ENCODE measurements around the gene P2RY1.
"Not testable (repeated sequence)": the region's sequence is repeated elsewhere in the genome, so short reads cannot be mapped to it uniquely, and the experiment has no call there.

The P2RY1 gene

DNA sequence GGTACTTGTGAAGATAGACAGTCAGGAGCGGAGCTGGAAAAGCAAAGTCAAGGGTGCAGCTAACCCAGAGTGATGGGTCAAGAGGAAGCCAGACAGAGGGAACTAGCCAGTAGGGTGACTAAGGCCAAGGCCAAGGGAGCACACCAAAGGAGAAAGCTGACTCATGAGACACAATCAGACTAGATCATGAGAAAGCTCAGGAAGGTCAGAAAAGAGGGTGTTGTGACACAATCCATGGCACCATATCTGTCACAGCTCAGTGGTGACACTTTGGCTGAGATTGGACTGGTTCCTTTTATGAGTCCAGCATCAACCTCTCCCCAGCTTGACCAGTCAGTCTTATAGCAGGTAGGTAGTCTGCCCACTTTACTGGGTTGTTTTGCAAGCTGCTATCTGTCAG lies 22.2 kb downstream of the P2RY1 start:
- TF ChIP-seq, protein P1, sequence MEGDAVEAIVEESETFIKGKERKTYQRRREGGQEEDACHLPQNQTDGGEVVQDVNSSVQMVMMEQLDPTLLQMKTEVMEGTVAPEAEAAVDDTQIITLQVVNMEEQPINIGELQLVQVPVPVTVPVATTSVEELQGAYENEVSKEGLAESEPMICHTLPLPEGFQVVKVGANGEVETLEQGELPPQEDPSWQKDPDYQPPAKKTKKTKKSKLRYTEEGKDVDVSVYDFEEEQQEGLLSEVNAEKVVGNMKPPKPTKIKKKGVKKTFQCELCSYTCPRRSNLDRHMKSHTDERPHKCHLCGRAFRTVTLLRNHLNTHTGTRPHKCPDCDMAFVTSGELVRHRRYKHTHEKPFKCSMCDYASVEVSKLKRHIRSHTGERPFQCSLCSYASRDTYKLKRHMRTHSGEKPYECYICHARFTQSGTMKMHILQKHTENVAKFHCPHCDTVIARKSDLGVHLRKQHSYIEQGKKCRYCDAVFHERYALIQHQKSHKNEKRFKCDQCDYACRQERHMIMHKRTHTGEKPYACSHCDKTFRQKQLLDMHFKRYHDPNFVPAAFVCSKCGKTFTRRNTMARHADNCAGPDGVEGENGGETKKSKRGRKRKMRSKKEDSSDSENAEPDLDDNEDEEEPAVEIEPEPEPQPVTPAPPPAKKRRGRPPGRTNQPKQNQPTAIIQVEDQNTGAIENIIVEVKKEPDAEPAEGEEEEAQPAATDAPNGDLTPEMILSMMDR (IDR thresholded peaks at IDR 0.05; ENCODE audit: insufficient read depth, low read length, poor library complexity, severe bottlenecking) = no peak
- DNase-seq (ENCODE audit: extremely low read depth, insufficient read length) = no peak
- Histone ChIP-seq H3K36me3 (ENCODE audit: control insufficient read depth, insufficient read depth, low read length) (no peaks in the 10 kb centered on the region), H3K27me3 (replicated peaks; ENCODE audit: control insufficient read depth, insufficient read depth, low read length) (no peaks in the 10 kb centered on the region), H3K4me3 (replicated peaks; ENCODE audit: low read depth, low read length) (no peak overlapping the region)

DNA sequence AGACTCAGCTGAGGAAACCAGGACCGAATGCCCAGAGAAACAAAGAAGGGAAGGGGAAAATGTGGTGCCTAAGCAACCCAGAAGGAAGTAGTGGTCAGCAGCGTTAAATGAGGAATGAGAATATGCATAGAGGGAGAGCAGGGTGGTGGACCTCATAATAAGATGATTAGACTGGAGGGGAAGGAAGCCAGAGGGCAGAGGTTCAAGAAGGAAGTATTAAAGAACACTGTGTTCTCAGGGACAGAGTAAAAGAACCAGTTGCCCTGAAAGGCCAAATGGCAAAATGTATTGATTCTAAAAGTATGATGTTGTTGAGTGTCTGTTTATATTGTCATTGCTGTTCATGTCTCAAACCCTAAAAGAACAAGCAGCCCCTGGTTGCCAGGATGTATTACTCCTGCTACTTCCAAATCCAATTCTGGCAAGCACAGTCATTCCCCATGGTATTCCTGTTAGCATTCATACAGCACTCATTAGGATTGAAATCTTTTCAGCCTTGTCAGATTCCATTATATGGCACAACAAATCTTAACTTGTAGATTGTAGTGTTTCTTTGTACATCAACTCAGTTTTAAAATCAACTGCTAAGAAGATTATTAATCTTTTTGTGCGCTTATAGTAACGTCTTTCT lies 23.4 kb downstream of the P2RY1 start:
- no peak for DNase-seq (ENCODE audit: extremely low read depth, insufficient read length)
- no peaks in the 10 kb centered on the region for H3K36me3 ChIP-seq (ENCODE audit: control insufficient read depth, insufficient read depth, low read length)
- no peak overlapping the region for H3K4me3 ChIP-seq (replicated peaks; ENCODE audit: low read depth, low read length)
- H3K27me3 ChIP-seq (replicated peaks; ENCODE audit: control insufficient read depth, insufficient read depth, low read length) = no peaks in the 10 kb centered on the region
- TF ChIP-seq, protein P1 (IDR thresholded peaks at IDR 0.05; ENCODE audit: insufficient read depth, low read length, poor library complexity, severe bottlenecking) = no peak

DNA sequence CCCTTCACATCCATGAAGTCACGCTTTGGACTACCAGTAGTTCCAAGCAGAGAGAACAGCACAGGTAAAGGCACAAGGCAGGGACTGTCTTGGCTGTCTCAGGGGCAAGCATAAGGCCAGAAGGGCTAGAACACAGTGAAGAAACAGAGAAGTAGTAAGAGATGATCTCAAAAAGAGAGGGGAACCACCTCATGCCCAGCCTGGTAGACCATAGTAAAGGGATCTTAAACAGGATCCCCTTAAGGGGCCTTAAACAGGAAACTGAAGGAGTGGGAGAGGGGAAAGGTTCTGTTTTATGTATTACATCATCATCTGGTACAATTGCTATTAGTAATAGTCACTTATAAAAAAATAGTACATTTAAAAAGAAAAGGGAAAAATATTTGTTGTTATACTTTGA lies 25.8 kb downstream of the P2RY1 start:
- Histone ChIP-seq H3K27me3 (replicated peaks; ENCODE audit: control insufficient read depth, insufficient read depth, low read length) (no peaks in the 10 kb centered on the region), H3K4me3 (replicated peaks; ENCODE audit: low read depth, low read length) (no peak overlapping the region), H3K36me3 (ENCODE audit: control insufficient read depth, insufficient read depth, low read length) (no peaks in the 10 kb centered on the region)
- DNase-seq (ENCODE audit: extremely low read depth, insufficient read length) = no peak
- TF ChIP-seq, protein P1 (IDR thresholded peaks at IDR 0.05; ENCODE audit: insufficient read depth, low read length, poor library complexity, severe bottlenecking) = no peak

DNA sequence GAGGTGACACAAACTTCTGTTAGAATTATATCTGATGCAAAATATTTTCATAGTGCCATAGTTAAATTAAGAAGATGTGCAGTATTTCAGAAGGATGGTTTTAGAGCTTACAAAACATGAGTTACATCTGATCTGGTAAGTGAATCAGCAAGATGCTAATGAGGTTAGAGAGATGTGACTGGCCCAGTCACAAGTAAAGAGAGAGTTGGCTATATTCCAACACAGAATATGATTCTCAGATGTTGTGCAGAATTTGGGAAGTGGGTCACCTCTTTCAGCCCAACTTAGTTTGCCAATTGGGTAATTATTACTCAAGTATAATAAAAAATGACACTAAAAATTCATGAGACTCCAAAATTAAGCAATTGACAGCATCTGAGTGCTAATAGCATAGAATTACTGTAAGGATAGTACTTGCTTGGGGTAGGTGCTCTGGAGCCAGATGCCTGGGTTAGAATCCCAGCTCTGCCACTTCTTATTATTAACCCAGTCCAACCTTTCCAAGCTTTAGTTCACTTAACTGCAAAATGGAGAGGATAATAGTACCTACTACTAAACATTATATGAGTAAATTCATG lies 30.8 kb downstream of the P2RY1 start:
- TF ChIP-seq, protein P1 (IDR thresholded peaks at IDR 0.05; ENCODE audit: insufficient read depth, low read length, poor library complexity, severe bottlenecking) = no peak
- Histone ChIP-seq H3K4me3 (replicated peaks; ENCODE audit: low read depth, low read length) (no peak overlapping the region), H3K36me3 (ENCODE audit: control insufficient read depth, insufficient read depth, low read length) (no peaks in the 10 kb centered on the region), H3K27me3 (replicated peaks; ENCODE audit: control insufficient read depth, insufficient read depth, low read length) (no peaks in the 10 kb centered on the region)
- no peak for DNase-seq (ENCODE audit: extremely low read depth, insufficient read length)

DNA sequence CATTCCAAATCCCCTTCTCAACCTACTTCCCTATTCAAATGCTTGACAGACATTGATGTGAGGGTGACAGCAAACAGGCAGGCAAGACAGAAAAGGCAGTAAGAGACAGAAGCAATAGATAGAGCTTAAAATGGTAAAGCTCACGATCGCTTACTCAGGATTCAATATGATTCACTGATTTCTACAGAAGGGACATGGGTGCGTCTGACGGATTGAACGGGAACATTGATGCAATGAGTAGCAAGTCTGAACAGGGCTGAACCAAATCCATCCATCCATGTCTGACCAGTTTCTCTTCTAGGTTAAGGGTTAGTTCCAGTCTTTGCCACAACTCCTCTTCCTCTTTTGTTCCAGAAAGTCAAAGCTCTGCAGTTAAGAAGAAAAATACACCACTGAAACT lies 35.1 kb downstream of the P2RY1 start:
- Histone ChIP-seq H3K27me3 (replicated peaks; ENCODE audit: control insufficient read depth, insufficient read depth, low read length) (no peaks in the 10 kb centered on the region), H3K36me3 (ENCODE audit: control insufficient read depth, insufficient read depth, low read length) (no peaks in the 10 kb centered on the region), H3K4me3 (replicated peaks; ENCODE audit: low read depth, low read length) (no peak overlapping the region)
- no peak for DNase-seq (ENCODE audit: extremely low read depth, insufficient read length)
- TF ChIP-seq, protein P1 (IDR thresholded peaks at IDR 0.05; ENCODE audit: insufficient read depth, low read length, poor library complexity, severe bottlenecking) = no peak

DNA sequence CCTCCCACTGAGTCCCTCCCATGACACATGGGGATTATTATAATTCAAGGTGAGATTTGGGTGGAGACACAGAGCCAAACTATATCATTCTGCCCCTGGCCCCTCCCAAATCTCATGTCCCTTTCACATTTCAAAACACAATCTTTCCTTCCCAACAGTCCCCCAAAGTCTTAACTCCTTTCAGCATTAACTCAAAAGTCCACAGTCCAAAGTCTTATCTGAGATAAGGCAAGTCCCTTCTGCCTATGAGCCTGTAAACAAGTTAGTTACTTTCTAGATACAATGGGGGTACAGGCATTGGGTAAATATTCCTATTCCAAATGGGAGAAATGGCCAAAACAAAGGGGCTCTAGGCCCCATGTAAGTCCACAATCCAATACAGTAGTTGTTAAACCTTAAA lies 38.4 kb downstream of the P2RY1 start:
- DNase-seq (ENCODE audit: extremely low read depth, insufficient read length); H3K27me3 ChIP-seq (replicated peaks; ENCODE audit: control insufficient read depth, insufficient read depth, low read length); H3K4me3 ChIP-seq (replicated peaks; ENCODE audit: low read depth, low read length); H3K36me3 ChIP-seq (ENCODE audit: control insufficient read depth, insufficient read depth, low read length): not testable (repeated sequence)

Data from GM06990 (cell line).